Raji (cell line): ENCODE results near the gene ATRX.
A peak's percentile ranks its signal among the peaks of the same experiment; 100 is the strongest.

ENCODE experiments used
- POLR2A ChIP-seq: IDR thresholded peaks from 2 replicates; pipeline ENCODE4 v1.6.1; 2011; ENCODE audit warnings: low read depth, low read length, control low read depth; ENCODE audit not compliant: insufficient read depth

The ATRX gene

GRCh38 chrX:77785486-77786364, at the start of gene ATRX:
Gene ATRX, minus strand, starts transcription at chrX:77786216. Its CDS starts 215 bp downstream, at chrX:77786001.
- peak; percentile 78 for TF ChIP-seq POLR2A

- TF ChIP-seq POLR2A, result no peak
Measured at GRCh38 chrX:77820091-77820727, 34.2 kb upstream of the ATRX start.

- TF ChIP-seq POLR2A, result no peak
Measured at GRCh38 chrX:77814210-77814609, 28.2 kb upstream of the ATRX start.

- TF ChIP-seq POLR2A, result no peak
Measured at GRCh38 chrX:77802201-77802600, 16.2 kb upstream of the ATRX start.

- TF ChIP-seq POLR2A, result no peak
Measured at GRCh38 chrX:77795124-77795523, 9.1 kb upstream of the ATRX start.

- no peak for TF ChIP-seq POLR2A
Measured at GRCh38 chrX:77793946-77794345, 7.9 kb upstream of the ATRX start.

- no peak for TF ChIP-seq POLR2A
Measured at GRCh38 chrX:77788050-77788449, 2.0 kb upstream of the ATRX start.

GRCh38 chrX:77786365-77786680, 307 bp upstream of the ATRX start:
- TF ChIP-seq POLR2A, result no peak

GRCh38 chrX:77779695-77780094, 6.3 kb downstream of the ATRX start:
- no peak for TF ChIP-seq POLR2A

GRCh38 chrX:77776659-77777058, 9.4 kb downstream of the ATRX start:
- no peak for TF ChIP-seq POLR2A

- no peak for TF ChIP-seq POLR2A
Measured at GRCh38 chrX:77771601-77772000, 14.4 kb downstream of the ATRX start.

GRCh38 chrX:77768787-77769186, 17.2 kb downstream of the ATRX start:
- TF ChIP-seq POLR2A, result no peak

GRCh38 chrX:77755561-77755960, 30.5 kb downstream of the ATRX start:
- no peak for TF ChIP-seq POLR2A

- no peak for TF ChIP-seq POLR2A
Measured at GRCh38 chrX:77749695-77750094, 36.3 kb downstream of the ATRX start.

- no peak for TF ChIP-seq POLR2A
Measured at GRCh38 chrX:77743720-77744119, 42.3 kb downstream of the ATRX start.

- TF ChIP-seq POLR2A, result no peak
Measured at GRCh38 chrX:77742788-77743476, 43.1 kb downstream of the ATRX start.

- no peak for TF ChIP-seq POLR2A
Measured at GRCh38 chrX:77740376-77740905, 45.6 kb downstream of the ATRX start.
